MCF 10A (cell line): ENCODE data around the gene SMURF1. TPM values are rescaled to one million over a fixed set of nuclear protein-coding genes. Genes with fewer than 3 reads are reported as not detected.
A peak's percentile ranks its signal among the peaks of the same experiment; 100 is the strongest.

Experiments
- BruUV-seq: library from RNA; stranded (reverse); fragments of 400-500 nt; replicated peaks from 2 replicates; lab custom pipeline; 2021; lab: Mats Ljungman, UMichigan
- CTCF ChIA-PET: fragments of 300-600 bp; sonication (Branson Sonifier 250); formaldehyde crosslinking; extraction: SDS; loops from one replicate; lab custom pipeline; 2021; ENCODE audit warnings: antibody characterized with exemption, inconsistent platforms; lab: Yijun Ruan, JAX
- POLR2A ChIA-PET: fragments of 300-600, 350-650 bp; sonication (Branson Sonifier 250); formaldehyde crosslinking; extraction: SDS; loops from one replicate; lab custom pipeline; 2020; ENCODE audit warnings: antibody characterized with exemption, inconsistent platforms; lab: Yijun Ruan, JAX
- DNase-seq: peaks from one replicate; pipeline ENCODE4 v3.0.0-alpha.2; 2018; ENCODE audit not compliant: unreplicated experiment
- H3K27ac Mint-ChIP-seq: one replicate; pipeline ENCODE4 v1.8.0; 2022; ENCODE audit warnings: mild to moderate bottlenecking, low read depth, mixed read lengths; ENCODE audit not compliant: unreplicated experiment
- H3K27me3 Mint-ChIP-seq: one replicate; pipeline ENCODE4 v1.8.0; 2022; ENCODE audit warnings: mixed read lengths; ENCODE audit not compliant: insufficient read depth, unreplicated experiment
- H3K36me3 Mint-ChIP-seq: one replicate; pipeline ENCODE4 v1.8.0; 2022; ENCODE audit warnings: mild to moderate bottlenecking, moderate library complexity, mixed read lengths; ENCODE audit not compliant: insufficient read depth, unreplicated experiment
- H3K4me1 Mint-ChIP-seq: one replicate; pipeline ENCODE4 v1.8.0; 2022; ENCODE audit warnings: mixed read lengths; ENCODE audit not compliant: insufficient read depth, unreplicated experiment
- H3K4me3 Mint-ChIP-seq: one replicate; pipeline ENCODE4 v1.8.0; 2022; ENCODE audit warnings: mild to moderate bottlenecking, moderate library complexity, mixed read lengths; ENCODE audit not compliant: unreplicated experiment
- H3K9me3 Mint-ChIP-seq: one replicate; pipeline ENCODE4 v1.8.0; 2022; ENCODE audit warnings: mixed read lengths; ENCODE audit not compliant: unreplicated experiment
- intact Hi-C: fragments of 100-400 bp; cut with micrococcal nuclease; formaldehyde crosslinking; loops from 2 replicates; pipeline ENCODE4 v1.14.1; 2022
- total RNA-seq: library from RNA; stranded (reverse); gene quantifications from 2 replicates; pipeline ENCODE4 v1.2.3, GENCODE V29; 2022
- TF ChIP-seq, protein P1 (sequence below): fragments of 200-600 bp; IDR thresholded peaks from one replicate; pipeline ENCODE4 v1.8.0; 2022; ENCODE audit warnings: antibody characterized with exemption, mild to moderate bottlenecking; ENCODE audit not compliant: unreplicated experiment

Gene SMURF1
- total RNA-seq, 1 experiment from 2014 or later, result 19.9 TPM

- no TSS peak for BruUV-seq
- intact Hi-C loops, result no loop called here
- Mint-ChIP-seq H3K4me3 (peak overlapping the region; percentile 48), H3K9me3 (no peaks in the 10 kb centered on the region), H3K4me1 (peaks cover 61% of the 10 kb centered on the region), H3K36me3 (no peaks in the 10 kb centered on the region), H3K27ac (peak overlapping the region; percentile 73), H3K27me3 (no peaks in the 10 kb centered on the region)
- ChIA-PET CTCF (no interaction called here), POLR2A (interaction anchor here (0.7 to 1.6 kb wide), 6 partner anchors 8 to 77 kb away, joined by 3 to 6 read pairs (median 3); no protein-coding TSS in a partner anchor)
- peak; percentile 44 for DNase-seq
- TF ChIP-seq, protein P1, sequence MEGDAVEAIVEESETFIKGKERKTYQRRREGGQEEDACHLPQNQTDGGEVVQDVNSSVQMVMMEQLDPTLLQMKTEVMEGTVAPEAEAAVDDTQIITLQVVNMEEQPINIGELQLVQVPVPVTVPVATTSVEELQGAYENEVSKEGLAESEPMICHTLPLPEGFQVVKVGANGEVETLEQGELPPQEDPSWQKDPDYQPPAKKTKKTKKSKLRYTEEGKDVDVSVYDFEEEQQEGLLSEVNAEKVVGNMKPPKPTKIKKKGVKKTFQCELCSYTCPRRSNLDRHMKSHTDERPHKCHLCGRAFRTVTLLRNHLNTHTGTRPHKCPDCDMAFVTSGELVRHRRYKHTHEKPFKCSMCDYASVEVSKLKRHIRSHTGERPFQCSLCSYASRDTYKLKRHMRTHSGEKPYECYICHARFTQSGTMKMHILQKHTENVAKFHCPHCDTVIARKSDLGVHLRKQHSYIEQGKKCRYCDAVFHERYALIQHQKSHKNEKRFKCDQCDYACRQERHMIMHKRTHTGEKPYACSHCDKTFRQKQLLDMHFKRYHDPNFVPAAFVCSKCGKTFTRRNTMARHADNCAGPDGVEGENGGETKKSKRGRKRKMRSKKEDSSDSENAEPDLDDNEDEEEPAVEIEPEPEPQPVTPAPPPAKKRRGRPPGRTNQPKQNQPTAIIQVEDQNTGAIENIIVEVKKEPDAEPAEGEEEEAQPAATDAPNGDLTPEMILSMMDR, result no peak
Measured at GRCh38 chr7:99133766-99134564, 9.9 kb downstream of the SMURF1 start.

DNA sequence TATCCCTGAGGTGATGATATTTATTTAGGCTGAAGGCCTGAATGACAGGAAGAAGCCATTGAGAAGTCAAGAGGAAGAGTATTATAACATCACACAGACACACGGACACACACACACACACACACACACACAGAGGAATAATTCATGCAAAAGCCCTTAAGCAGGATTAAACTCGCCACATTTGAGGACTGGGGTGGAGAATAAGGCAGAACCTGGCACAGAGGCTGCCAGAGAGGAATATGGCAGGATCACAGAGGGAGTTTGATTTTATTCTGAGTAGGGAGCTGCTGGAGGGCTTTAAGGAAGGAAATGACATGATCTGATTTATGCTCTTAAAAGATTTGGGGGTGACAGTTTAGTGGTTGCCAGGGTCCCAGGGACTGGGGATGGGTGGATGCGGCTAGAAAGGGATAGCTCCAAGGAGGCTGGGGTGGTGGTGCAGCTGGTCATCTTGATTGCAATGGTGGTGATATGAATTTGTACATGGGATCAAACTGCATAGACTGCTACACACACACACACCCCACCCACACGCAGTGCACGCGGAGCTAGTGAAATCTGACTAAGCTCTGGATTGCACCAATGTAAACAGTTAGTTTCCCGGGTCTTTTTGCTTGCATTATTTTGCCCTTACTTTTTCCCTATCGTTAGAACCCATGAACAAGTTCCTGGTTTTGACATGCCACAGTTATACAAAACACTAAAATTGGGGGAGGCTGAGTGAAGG, 11.2 kb downstream of the SMURF1 start:
- peak overlapping the region; percentile 73 for H3K27ac Mint-ChIP-seq
- peaks cover 61% of the 10 kb centered on the region for H3K4me1 Mint-ChIP-seq
- H3K9me3 Mint-ChIP-seq, result no peaks in the 10 kb centered on the region
- no peaks in the 10 kb centered on the region for H3K27me3 Mint-ChIP-seq
- BruUV-seq, result no TSS peak
- ChIA-PET CTCF (no interaction called here), POLR2A (interaction anchor here (0.8 to 1.3 kb wide), 3 partner anchors 12 to 54 kb away, joined by 3 to 6 read pairs (median 4); partner anchors contain the start of gene SMURF1)
- TF ChIP-seq, protein P1, result no peak
- intact Hi-C loops, result no loop called here
- H3K36me3 Mint-ChIP-seq, result no peaks in the 10 kb centered on the region
- DNase-seq, result peak; percentile 47
- H3K4me3 Mint-ChIP-seq, result peak overlapping the region; percentile 10

DNA sequence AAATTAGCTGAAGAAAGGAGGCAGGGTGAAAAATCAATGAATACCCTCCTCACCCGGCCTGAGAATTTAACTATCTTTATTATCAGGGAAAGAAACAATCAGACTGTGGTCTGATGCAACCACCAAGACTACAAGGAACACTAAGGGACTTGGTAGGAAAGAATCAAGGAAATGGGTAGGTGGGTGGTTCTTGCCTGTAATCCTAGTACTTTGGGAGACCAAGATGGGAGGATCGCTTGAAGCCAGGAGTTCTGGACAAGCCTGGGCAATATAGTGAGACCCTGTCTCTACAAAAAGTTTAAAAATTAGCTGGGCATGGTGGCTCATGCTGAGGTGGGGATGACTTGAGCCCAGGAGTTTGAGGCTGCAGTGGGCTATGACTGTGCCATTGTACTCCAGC, 12.6 kb downstream of the SMURF1 start:
- DNase-seq, result no peak
- TF ChIP-seq, protein P1, result no peak
- Mint-ChIP-seq H3K27ac (no peak overlapping the region), H3K4me3 (no peak overlapping the region), H3K4me1 (peaks cover 66% of the 10 kb centered on the region), H3K36me3 (no peaks in the 10 kb centered on the region), H3K9me3 (no peaks in the 10 kb centered on the region), H3K27me3 (no peaks in the 10 kb centered on the region)
- intact Hi-C loops, result no loop called here
- ChIA-PET POLR2A (interaction anchor here (0.9 to 3.4 kb wide), 2 partner anchors 11 to 13 kb away, joined by 3 to 22 read pairs; partner anchors contain the start of gene SMURF1), CTCF (interaction anchor here (1.1 to 1.3 kb wide), 2 partner anchors 10 to 19 kb away, joined by 3 to 4 read pairs; no protein-coding TSS in a partner anchor)
- no TSS peak for BruUV-seq

DNA sequence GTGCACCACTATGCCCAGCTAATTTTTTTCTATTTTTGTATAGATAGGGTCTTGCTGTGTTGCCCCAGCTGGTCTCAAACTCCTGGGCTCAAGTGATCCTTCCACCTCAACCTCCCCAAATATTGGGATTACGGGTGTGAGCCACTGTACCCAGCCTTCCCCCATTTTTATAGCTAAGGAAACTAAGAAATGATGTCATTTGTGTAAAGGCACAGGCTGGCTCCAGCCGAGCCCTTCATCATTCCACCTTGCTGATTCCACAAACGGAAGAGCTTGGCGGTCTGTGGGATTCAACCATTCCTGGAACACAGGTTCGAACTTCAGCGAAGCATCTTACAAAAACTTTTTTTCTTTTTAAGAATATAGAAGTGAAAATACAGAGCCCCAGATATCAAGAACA, 14.4 kb downstream of the SMURF1 start:
- POLR2A ChIA-PET, result interaction anchor here (0.6 to 3.4 kb wide), 8 partner anchors 9 to 196 kb away, joined by 3 to 22 read pairs (median 4); partner anchors contain the start of gene ARPC1A
- intact Hi-C loops, result no loop called here

More for the DNA sequence above, 14.4 kb downstream of the SMURF1 start:
- CTCF ChIA-PET, result interaction anchor here (0.5 to 0.7 kb wide), 2 partner anchors 13 to 274 kb away, joined by 3 to 5 read pairs; no protein-coding TSS in a partner anchor
- TF ChIP-seq, protein P1, result no peak
- Mint-ChIP-seq H3K27me3 (no peaks in the 10 kb centered on the region), H3K4me1 (peaks cover 69% of the 10 kb centered on the region), H3K36me3 (no peaks in the 10 kb centered on the region), H3K27ac (no peak overlapping the region), H3K9me3 (no peaks in the 10 kb centered on the region), H3K4me3 (no peak overlapping the region)
- no TSS peak for BruUV-seq
- no peak for DNase-seq
